GM19193 (cell line): Measurements from ENCODE around the gene RCOR3.

Experiments
- POLR2A ChIP-seq: IDR thresholded peaks from 4 replicates; pipeline ENCODE4 v1.6.1; 2011; ENCODE audit not compliant: insufficient read depth, insufficient read length; ENCODE audit errors: extremely low read depth

Gene RCOR3

GRCh38 chr1:211333906-211334305 lies 74.7 kb downstream of the RCOR3 start:
- no peak for TF ChIP-seq POLR2A

- TF ChIP-seq POLR2A = no peak
Observed at GRCh38 chr1:211334986-211335385, 75.8 kb downstream of the RCOR3 start.

DNA sequence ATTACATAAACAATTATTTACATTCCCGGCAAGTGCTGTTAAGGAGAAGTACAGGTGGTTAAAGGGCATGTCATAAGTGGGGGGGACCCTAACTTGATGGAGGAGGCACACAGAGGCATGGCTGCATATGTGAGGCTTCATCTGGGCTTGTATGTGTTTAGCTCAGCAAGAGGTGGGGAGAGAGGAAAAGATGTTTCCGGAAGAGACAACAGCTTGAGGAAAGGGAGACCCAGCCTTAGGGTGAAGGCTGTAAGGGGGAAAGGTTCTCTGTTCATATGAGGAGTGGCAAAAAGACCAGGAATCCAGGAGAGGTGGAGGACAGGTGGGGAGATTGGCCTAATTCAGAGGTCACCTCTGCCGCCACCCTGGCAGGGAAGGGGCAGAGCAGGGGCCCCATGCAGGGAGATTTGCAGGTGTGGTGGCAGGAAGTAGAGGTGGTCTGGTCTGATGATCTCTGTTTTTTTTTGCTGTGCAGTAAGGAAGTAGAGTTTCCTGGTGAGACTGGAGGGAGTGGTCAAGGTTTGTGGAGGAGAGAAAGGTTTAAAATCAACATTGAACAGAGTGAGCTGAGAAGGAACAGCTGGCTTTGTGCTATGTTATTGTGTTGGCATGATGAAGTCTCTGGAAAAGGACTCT lies 76.5 kb downstream of the RCOR3 start:
- peak; percentile 30 for TF ChIP-seq POLR2A

DNA sequence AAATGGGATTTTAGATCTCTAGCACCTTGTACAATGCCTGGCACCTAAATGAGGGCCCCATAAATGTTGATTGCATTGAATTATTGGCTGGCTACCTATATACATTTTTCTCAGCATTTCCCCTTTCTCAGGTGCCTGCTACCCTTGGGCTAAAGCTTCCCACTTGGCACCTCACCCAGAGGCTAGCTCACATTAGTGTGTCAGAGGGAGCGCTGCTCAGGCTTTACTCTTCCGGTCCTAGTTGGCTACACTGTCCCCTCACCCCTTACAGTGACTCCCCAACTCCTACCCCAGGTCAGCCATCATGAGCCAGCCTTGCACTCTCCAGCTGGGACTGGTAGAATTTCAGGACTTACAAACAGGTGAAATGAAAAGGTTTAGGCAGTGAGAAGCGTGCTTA lies 77.0 kb downstream of the RCOR3 start:
- TF ChIP-seq POLR2A = no peak

GRCh38 chr1:211336775-211337174 lies 77.6 kb downstream of the RCOR3 start:
- no peak for TF ChIP-seq POLR2A

- TF ChIP-seq POLR2A = no peak
Observed at GRCh38 chr1:211337430-211338223, 78.5 kb downstream of the RCOR3 start.

GRCh38 chr1:211338224-211338620 lies 79.1 kb downstream of the RCOR3 start:
- no peak for TF ChIP-seq POLR2A

- TF ChIP-seq POLR2A = no peak
Observed at GRCh38 chr1:211339631-211340041, 80.5 kb downstream of the RCOR3 start.

GRCh38 chr1:211340622-211341507 lies 81.7 kb downstream of the RCOR3 start:
- no peak for TF ChIP-seq POLR2A

- TF ChIP-seq POLR2A = no peak
Observed at GRCh38 chr1:211341999-211342398, 82.8 kb downstream of the RCOR3 start.

- no peak for TF ChIP-seq POLR2A
Observed at GRCh38 chr1:211343607-211344006, 84.4 kb downstream of the RCOR3 start.

DNA sequence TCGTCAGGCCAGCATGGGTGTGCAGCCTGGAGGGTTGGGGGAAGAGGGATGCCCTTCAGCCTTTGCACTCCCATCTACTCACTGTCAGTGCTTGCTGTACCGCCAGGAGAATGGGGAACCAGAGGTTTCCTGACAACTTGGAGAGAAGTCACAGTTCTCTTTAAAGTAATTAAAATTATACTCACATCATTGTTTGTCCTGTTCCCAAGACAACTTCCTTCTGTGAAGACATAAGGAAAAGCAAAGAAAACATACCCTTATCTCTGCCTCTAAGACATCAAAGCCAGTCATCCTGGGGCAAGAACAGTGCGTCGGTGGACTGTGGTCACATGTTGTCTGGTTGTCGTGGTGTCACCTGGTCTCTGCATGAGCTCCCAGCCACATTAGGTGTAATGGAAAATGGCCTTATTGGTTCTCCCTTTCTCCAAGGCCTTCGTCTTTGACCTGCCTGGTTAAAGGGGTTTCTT lies 85.0 kb downstream of the RCOR3 start:
- TF ChIP-seq POLR2A = no peak

DNA sequence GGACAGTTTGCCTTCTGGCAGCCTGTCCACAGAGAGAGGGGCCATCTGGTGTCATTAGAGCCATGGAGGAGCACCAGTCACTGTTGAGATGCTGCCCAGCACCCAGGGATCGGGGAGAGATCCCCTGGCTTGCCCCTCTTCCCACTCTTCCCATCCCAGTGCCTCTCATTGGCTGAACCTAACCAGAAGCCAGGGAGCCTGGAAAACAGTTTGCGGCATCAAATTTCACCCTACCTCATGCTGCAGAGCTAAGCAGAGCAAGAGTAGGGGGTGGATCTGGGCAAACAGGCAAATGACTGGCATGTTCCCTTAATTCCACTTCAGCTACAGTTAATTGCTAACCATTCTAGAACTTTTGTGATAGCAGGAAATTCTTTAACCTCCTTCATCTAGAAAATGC lies 86.6 kb downstream of the RCOR3 start:
- no peak for TF ChIP-seq POLR2A

GRCh38 chr1:211347077-211347844 lies 88.1 kb downstream of the RCOR3 start:
- no peak for TF ChIP-seq POLR2A
